H1 (cell line): Measurements from ENCODE around the gene PPFIA4. TPM values are rescaled to one million over a fixed set of nuclear protein-coding genes. Genes with fewer than 3 reads are reported as not detected.

Experiments used
- SIN3A ChIP-seq, 2 experiments: IDR thresholded peaks in 1 of 2; conservative IDR thresholded peaks in 1 of 2; 2 replicates each; pipeline ENCODE4 v1.6.1; 2011 to 2012; ENCODE audit warnings: low read length in 2 of 2, improper control_type of control experiment in 1 of 2, low read depth in 1 of 2, mild to moderate bottlenecking in 1 of 2
- polyA plus RNA-seq, 7 experiments: library from polyadenylated mRNA; depleted of rRNA in 3 of 7; stranded (reverse) in 5 of 7; unstranded in 2 of 7; fragments of >200 nt in 5 of 7; fragments of 200-250 nt in 2 of 7; gene quantifications; 1 replicate in 5 of 7; 2 replicates in 1 of 7; 4 replicates in 1 of 7; pipeline versions ENCODE4 v1.2.1 to v1.2.3, GENCODE V29; 2011 to 2013; ENCODE audit warnings: missing spikeins in 2 of 7, mixed read lengths in 2 of 7
- total RNA-seq: library from RNA; stranded (reverse); fragmentation: NEBNext Ultra II Directional; extraction: Animal tissue kit (Norgen Biotek cat#: 25700); gene quantifications from 2 replicates; pipeline ENCODE4 v1.2.1, GENCODE V29; 2021
- TF ChIP-seq, protein P1 (sequence below), 3 experiments: IDR thresholded peaks; 1 replicate in 2 of 3; 2 replicates in 1 of 3; pipeline versions ENCODE4 v1.5.1 to v1.6.1; 2011; ENCODE audit warnings: low read length in 3 of 3, mild to moderate bottlenecking in 3 of 3, inconsistent platforms in 2 of 3, low read depth in 1 of 3, moderate library complexity in 1 of 3; ENCODE audit not compliant: insufficient read depth in 1 of 3; ENCODE audit errors: control extremely low read depth in 1 of 3

PPFIA4 gene
- total and polyA plus RNA-seq, 2 of the 8 experiments (the other 6 are each of a cell fraction or from before 2014, with no cell fraction given) = 9.0 to 9.9 TPM

DNA sequence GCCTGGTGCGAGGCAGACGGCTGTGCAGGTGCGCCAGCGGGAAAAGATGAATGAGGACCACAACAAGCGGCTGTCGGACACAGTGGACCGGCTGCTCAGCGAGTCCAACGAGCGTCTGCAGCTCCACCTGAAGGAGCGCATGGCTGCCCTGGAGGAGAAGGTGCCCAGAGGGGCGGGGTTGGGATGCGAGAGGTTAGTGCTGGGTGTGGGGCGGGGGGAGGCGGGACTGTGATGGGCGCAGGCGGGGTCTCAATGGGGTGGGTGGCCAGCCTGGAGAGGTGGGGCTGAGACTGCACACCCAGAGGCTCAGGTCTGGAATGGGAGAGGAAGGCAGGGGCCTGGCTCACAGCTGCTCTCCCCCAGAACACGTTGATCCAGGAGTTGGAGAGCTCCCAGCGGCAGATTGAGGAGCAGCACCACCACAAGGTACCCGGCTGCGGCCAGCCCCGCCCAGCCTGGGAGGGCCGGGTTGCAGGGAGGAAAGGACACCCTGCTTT is 22.3 kb downstream of the PPFIA4 start (continued):
- peak in 1 of 2 experiments; percentile 66; a peak in 1 of 4 replicates for TF ChIP-seq SIN3A (conservative IDR thresholded peaks at IDR 0.05 in 1 of 2, IDR thresholded peaks at IDR 0.05 in 1 of 2; ENCODE audit: low read depth in 1 of 2, low read length in 2 of 2)
- TF ChIP-seq, protein P1, sequence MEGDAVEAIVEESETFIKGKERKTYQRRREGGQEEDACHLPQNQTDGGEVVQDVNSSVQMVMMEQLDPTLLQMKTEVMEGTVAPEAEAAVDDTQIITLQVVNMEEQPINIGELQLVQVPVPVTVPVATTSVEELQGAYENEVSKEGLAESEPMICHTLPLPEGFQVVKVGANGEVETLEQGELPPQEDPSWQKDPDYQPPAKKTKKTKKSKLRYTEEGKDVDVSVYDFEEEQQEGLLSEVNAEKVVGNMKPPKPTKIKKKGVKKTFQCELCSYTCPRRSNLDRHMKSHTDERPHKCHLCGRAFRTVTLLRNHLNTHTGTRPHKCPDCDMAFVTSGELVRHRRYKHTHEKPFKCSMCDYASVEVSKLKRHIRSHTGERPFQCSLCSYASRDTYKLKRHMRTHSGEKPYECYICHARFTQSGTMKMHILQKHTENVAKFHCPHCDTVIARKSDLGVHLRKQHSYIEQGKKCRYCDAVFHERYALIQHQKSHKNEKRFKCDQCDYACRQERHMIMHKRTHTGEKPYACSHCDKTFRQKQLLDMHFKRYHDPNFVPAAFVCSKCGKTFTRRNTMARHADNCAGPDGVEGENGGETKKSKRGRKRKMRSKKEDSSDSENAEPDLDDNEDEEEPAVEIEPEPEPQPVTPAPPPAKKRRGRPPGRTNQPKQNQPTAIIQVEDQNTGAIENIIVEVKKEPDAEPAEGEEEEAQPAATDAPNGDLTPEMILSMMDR (IDR thresholded peaks at IDR 0.05; ENCODE audit: control extremely low read depth in 1 of 3, insufficient read depth in 1 of 3, low read depth in 1 of 3, low read length in 3 of 3) = peak; percentile 40 to 52 (median 43)
- TF ChIP-seq, all 59 proteins: peak for 3
